Measurements from ENCODE around the gene EHBP1. TPM values are rescaled to one million over a fixed set of nuclear protein-coding genes. Genes with fewer than 3 reads are reported as not detected.

EHBP1 gene
- total RNA-seq, 4 donors from 2014 or later = 195 to 367 (median 212) TPM

DNA sequence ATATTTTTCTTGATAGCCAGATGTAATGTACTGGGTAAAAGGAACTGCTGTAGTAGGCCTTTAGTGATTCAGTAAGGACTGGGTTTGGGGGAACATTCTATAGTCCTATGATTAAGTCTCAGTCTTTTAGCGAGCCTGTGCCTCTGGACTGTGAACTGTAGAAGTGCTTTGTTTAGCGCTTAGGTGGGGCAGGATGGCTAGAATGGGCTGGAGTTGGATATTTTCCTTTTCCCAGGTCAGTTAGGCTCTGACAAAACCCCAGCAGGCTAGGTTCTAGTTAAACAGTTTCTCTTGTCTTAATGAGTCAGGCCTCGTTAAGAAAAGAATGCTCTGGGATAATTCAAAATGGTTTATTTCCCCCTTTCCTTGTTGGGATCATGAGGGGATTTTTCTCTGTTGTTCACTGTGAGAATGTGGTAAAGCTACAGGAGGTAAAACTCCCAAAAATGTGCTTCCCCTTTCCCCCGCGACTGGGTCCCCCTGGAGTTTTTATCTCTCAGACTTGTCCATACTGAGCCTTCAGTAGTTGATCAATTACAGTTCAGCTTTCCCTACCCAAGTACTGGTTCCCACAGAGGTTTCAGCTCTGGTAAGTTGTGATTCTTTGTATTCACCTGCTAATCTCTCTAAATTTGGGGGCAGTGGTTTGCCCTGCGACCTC, 31.5 kb downstream of the EHBP1 start:
- DNase-seq (ENCODE audit: low spot score in 2 of 2) = no peak
- no peaks in the 10 kb centered on the region for H3K27me3 ChIP-seq
- peaks cover 0 to 71% (median 13%) of the 10 kb centered on the region in 4 donors for H3K4me1 ChIP-seq
- WGBS, 2 donors = 69 to 75% methylated on average over 6 of the region's 6 CpGs
- no peak overlapping the region for H3K4me3 ChIP-seq
- TF ChIP-seq EP300 (IDR thresholded peaks at IDR 0.05) (no peak), POLR2A (IDR thresholded peaks at IDR 0.05) (no peak)
- TF ChIP-seq, protein P1, sequence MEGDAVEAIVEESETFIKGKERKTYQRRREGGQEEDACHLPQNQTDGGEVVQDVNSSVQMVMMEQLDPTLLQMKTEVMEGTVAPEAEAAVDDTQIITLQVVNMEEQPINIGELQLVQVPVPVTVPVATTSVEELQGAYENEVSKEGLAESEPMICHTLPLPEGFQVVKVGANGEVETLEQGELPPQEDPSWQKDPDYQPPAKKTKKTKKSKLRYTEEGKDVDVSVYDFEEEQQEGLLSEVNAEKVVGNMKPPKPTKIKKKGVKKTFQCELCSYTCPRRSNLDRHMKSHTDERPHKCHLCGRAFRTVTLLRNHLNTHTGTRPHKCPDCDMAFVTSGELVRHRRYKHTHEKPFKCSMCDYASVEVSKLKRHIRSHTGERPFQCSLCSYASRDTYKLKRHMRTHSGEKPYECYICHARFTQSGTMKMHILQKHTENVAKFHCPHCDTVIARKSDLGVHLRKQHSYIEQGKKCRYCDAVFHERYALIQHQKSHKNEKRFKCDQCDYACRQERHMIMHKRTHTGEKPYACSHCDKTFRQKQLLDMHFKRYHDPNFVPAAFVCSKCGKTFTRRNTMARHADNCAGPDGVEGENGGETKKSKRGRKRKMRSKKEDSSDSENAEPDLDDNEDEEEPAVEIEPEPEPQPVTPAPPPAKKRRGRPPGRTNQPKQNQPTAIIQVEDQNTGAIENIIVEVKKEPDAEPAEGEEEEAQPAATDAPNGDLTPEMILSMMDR (IDR thresholded peaks at IDR 0.05) = no peak
- peaks cover 0 to 9% (median 3%) of the 10 kb centered on the region in 4 donors for H3K9me3 ChIP-seq
- H3K27ac ChIP-seq = peak overlapping the region in 2 of 4 donors; percentile 3 to 61
- H3K36me3 ChIP-seq = peaks cover 0 to 6% (median 0%) of the 10 kb centered on the region in 3 donors

DNA sequence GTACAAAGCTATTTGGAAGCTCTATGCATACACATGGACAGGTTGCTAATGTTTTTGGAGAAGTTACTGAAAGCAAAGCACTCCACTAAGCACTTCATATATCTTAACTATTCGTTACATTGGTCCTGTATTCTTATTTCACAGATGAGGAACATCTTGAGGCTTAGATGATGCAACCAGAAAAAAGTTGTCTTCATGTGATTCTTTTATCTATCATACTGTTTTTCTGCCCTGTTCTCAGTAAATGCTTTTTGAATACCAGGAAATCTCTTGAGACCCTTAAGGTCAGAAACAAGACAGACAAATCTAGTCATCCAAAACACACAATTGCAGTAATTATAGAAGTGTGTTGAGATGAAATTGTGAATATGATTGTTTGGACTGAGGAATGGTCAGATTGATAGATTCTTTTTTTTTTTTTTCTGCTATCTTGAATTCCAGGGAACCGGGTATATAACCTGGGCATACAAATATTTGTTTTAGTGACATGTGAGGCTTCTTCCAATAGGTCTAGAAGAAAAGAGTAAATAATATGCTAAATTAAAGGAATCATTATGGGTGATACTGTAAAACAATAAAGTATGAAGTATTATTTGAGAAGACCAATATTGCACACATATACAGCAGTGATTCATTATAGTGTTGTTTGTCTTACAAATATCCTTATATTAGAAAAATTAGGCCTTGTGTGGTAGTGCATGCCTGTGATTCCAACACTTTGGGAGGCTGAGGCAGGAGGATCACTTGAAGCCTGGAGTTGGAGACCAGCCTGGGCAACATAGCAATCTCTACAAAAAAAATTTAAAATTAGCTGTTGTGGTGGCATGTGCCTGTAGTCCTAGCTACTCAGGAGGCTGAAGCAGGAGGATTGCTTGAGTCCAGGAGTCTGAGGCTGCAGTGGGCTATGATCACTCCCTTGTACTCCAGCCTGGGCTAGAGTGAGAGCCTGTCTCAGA, 33.7 kb downstream of the EHBP1 start:
- Histone ChIP-seq H3K9me3 (no peaks in the 10 kb centered on the region), H3K36me3 (no peaks in the 10 kb centered on the region), H3K27me3 (no peaks in the 10 kb centered on the region), H3K4me1 (peaks cover 0 to 86% (median 16%) of the 10 kb centered on the region in 4 donors), H3K4me3 (no peak overlapping the region), H3K27ac (peak overlapping the region in 2 of 4 donors; percentile 6 to 31)
- TF ChIP-seq EP300 (IDR thresholded peaks at IDR 0.05) (no peak), POLR2A (IDR thresholded peaks at IDR 0.05) (no peak)
- TF ChIP-seq, protein P1 (IDR thresholded peaks at IDR 0.05) = no peak
- DNase-seq (ENCODE audit: low spot score in 2 of 2) = no peak
- 56 to 57% methylated on average over 2 of the region's 2 CpGs for WGBS, 2 donors

DNA sequence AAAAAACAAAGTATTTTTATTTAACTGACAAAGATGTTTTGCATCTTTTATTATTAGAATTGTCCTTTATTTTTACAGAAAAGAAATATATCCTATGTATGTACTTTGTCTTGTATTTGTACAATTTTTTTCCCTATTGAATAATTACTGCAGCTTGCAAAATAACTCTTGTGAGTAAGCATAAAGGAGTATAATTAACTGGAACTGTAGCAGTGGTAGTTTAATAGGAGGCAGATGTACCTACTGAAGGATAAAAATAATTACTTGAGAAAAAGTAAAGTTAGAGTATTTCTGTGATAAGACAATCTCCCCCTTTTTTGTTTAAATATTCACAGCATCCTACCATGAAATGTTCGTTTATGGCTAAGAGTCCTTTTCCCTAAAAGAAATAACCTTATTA, 34.7 kb downstream of the EHBP1 start:
- TF ChIP-seq, protein P1 (IDR thresholded peaks at IDR 0.05) = no peak
- no peak for TF ChIP-seq EP300 (IDR thresholded peaks at IDR 0.05)
- TF ChIP-seq POLR2A (IDR thresholded peaks at IDR 0.05) = no peak
- no peaks in the 10 kb centered on the region for H3K27me3 ChIP-seq
- H3K4me3 ChIP-seq = no peak overlapping the region
- H3K9me3 ChIP-seq = no peaks in the 10 kb centered on the region
- H3K27ac ChIP-seq = peak overlapping the region in 1 of 4 donors; percentile 1
- WGBS, 2 donors = 55 to 69% methylated on average over 1 of the region's 1 CpG
- H3K4me1 ChIP-seq = peaks cover 0 to 96% (median 11%) of the 10 kb centered on the region in 4 donors
- no peak for DNase-seq (ENCODE audit: low spot score in 2 of 2)
- H3K36me3 ChIP-seq = no peaks in the 10 kb centered on the region

DNA sequence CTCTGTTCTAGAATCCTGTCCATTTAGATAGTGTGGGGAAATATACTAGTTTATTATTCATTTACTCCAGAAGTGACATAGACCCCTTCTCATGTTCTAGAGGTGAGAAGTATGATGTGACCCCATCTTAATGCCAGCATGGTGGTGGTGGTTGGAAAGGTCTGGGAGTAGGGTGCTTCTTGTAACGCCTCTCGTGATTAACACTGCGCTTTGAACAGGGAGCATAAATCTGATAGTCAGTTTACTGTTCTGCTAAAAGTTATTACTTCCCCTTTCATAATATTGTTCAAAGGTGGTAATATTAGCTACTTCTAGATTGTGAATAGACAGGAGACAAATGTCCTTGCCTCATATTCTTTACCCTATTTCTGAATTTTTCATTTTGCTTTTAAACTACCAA, 35.6 kb downstream of the EHBP1 start:
- H3K36me3 ChIP-seq = no peaks in the 10 kb centered on the region
- H3K4me3 ChIP-seq = no peak overlapping the region
- no peaks in the 10 kb centered on the region for H3K27me3 ChIP-seq
- peaks cover 0 to 98% (median 11%) of the 10 kb centered on the region in 4 donors for H3K4me1 ChIP-seq
- H3K27ac ChIP-seq = peak overlapping the region in 2 of 4 donors; percentile 1 to 10
- TF ChIP-seq POLR2A (IDR thresholded peaks at IDR 0.05) (no peak), EP300 (IDR thresholded peaks at IDR 0.05) (no peak)
- TF ChIP-seq, protein P1 (IDR thresholded peaks at IDR 0.05) = no peak
- no peak for DNase-seq (ENCODE audit: low spot score in 2 of 2)
- H3K9me3 ChIP-seq = no peaks in the 10 kb centered on the region
- WGBS, 2 donors = 90 to 91% methylated on average over 3 of the region's 3 CpGs
